CD4-positive, alpha-beta T cell treated with Interleukin-15 for 4 hours (primary cell): ENCODE data around the gene ZNF330.

Experiments
- DNase-seq: peaks from one replicate; pipeline ENCODE4 v3.0.0-alpha.2; 2020; ENCODE audit warnings: low spot score

ZNF330 gene

DNA sequence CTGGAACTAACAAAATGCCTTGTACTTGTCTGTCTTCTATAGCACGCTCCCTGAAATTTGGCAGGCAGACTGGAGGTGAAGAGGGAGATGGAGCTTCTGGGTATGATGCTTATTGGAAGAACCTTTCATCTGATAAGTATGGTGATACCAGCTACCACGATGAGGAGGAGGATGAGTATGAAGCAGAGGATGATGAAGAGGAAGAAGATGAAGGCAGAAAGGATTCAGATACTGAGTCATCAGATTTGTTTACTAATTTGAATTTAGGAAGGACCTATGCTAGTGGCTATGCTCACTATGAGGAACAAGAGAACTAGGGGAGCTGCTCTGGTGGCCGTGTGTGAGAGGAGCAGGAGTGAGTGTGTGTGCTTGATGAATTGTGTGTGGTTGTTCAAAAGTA is 13.0 kb downstream of the ZNF330 start:
- DNase-seq: no peak

DNA sequence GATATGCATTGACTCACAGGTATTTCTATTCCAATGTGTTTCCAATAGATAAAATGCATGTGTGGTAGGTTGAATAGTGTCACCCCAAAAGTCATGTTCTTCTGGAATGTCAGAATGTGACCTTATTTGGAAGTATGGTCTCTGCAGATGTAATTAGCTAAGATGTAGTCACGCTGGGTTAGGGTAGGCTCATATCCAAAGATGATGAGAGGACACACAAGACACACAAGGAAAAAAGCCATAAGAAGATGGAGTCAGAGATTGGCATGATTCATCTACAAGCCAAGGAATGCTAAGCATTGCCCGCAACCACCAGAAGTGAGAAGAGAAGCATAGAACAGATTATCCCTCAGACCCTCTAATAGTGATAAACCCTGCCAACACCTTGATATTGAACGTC is 17.5 kb downstream of the ZNF330 start:
- DNase-seq: no peak

DNA sequence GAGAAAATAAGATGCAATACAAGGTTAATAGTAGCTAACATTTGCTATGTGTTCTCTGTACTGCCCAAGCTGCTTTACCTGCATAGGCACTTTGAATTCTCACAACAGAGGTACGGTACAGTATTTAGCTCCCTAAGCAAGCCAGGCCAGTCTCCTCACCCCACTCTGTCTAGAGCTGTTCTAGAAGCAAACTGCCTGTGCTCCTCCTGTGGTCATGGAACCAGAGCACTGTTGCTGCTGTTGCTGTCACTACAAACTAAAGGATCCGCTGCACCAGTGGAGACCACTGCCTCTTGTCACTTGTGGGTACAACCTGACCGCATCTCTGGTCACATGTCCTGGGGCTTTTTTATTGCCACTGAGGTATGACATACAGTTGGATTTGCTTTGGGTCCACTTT is 19.6 kb downstream of the ZNF330 start:
- DNase-seq: no peak

DNA sequence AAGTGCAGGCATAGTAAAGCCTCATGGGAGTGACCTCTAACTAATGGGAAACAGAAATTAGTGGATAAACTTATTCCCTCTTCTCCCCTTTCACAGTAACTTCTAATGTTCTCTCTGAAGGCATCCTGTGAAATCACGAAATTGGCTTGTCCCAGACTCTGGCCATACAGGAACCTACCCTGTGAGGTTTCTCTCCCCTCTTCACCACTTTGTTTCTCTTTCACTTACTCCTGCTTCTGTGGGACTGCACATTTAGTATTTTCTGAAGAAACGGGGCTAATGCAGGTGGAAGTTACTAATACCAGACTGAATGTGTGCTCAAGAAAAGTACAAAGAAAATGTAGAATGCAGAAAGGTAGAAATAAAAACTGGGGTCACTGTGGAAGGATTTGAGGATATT is 20.0 kb downstream of the ZNF330 start:
- no peak for DNase-seq

DNA sequence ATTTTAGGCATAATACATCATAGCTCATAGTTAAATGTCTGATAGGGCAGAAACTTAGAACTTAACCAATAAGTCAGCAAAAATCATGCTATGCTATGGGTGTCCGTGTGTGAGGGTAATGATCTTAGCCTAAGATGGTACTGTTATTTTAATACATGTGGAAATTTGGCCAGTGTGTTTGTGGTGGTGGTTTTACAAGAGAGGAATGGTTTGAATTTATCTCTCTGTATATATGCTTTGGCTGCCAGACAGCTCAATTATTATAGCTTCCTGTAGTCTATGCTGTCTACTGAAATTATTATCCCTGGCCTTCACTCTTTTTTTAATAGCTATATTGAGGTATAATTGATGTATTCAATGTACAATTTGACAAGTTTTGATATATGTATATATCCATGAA is 21.3 kb downstream of the ZNF330 start:
- DNase-seq: no peak

DNA sequence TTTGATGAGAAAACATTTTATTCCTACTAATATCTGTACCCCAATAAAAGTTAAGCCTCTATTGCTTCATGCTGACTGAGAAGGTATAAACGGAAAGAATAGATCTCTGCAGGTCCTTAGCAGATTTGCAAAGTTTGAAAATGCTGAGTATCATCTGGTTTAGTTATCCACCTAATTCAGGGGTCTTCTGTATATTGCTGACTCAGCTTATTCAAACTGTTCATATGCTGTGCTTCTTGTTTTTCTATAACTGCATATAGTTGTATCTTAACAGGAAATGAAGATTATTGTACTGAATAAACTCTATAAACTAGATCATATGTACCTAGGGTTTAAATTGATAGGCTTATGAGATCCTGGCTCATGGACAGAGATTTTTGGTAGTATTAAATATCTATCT is 23.7 kb downstream of the ZNF330 start:
- DNase-seq: no peak

DNA sequence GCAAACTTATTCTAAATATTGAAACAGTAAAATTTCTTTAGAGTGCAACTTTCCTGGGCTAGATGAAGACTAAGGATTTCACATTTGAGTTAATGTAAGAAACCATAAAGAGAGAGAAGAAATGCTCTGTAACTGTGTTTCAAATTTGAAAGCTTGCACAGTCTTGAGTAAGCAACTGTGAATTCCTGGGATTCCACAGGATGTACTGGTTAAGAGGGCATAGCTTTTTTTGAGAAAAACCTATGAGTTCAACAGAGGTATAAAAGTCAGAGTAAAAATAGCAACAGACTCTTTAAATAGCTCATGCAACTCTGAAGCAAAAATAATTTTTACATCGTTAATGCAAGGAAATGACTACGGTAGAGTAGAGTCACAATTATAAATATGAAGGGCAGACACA is 25.5 kb downstream of the ZNF330 start:
- no peak for DNase-seq

DNA sequence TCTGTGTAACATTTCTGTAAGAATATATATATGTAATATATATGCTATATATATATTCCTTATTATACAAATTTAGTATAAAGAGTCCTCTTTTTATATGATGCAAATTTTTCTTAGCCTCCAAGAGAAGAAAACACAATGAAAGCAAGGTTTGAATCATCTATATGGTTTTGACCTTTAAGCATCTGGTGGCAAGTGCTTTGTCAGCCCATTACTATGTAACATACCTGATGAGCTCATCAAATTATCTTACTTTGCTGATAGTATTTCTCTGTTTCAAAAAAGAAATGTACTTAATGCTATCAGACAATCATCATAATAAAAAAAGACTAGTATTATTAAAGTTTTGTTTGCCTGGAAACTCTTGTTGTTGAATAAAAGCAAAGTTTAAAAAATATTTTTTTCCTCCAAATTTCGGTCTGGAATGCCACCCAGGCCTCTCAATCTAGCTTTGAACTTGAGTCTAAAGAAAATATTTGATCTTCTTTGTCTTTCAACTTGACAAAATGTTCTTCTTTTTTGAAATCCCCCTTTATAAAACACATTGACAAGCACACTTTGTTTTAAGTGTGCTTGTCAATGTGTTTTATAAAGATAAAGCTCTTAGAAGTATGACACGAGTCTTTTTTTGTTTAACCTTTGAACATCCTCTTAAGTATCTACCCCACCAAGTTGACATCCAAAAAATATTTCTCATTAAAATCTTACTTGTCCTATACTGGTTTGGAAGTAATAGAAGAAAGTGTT is 26.2 kb downstream of the ZNF330 start:
- no peak for DNase-seq

DNA sequence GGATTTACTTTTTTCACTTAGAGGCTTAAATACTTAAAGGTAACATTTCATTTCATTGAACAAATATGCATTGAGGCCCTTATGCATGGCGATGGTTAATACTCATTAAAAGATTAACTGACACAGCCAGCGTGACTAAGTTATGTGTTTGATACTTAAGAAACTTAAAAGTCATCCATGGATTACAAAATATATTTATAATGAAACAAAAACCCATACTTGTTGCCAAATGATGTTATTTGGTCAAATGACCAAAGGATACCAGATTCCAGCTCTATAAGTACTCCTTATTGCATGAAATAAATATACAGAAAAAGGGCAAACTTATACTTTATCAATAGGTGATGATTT is 26.7 kb downstream of the ZNF330 start:
- no peak for DNase-seq

DNA sequence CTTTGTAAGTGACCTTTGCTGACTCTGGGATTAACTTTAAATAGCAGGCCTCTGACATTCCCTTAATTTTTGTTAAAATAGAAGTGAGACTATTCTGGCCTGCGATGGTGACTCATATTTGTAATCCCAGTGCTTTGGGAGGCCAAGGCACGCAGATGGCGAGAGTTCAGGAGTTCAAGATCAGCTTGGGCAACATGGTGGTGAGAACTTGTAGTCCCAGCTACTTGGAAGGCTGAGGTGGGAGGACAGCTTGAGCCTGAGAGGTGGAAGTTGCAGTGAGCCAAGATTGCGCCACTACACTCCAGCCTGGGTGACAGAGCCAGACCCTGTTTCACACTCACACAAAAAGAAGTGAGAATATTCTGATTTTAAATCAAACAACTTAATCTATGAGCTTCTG is 27.3 kb downstream of the ZNF330 start:
- DNase-seq: no peak

DNA sequence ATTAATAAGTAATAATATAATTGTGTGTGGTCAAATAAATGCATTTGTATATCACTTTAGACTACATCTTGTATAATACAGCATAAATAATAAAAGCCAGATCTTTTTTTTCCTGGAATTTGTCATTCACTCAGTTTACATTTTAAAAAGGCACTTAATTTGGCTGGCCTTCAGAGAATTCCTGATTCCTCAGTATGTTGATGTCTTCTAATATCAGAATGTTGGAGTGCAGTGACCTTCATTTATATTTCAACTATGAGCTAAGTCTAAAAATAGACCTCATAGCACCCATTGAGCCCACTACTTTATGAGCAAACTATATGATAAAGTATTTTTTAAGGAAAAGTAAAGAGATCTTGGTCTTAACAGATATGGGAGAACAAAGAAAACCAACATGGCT is 27.8 kb downstream of the ZNF330 start:
- no peak for DNase-seq

DNA sequence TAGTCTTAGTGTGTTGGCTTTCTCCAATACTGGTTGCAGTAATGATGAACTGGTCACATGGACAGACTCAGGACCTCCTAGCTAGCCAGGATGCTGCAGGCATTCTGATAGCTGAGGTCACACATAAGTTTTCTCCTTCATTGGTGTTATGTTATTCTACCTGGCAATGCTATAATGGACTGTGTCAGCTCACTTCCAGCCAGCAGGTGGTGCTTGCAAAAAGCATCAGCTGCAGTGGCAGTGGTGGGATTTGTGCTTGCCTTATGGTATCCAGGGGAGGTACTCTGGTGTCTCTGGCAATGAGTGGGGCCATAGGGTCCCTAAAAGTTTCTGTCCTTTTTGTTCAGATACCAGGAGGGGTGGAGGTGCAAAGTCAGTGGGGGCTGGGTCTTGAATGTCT is 33.6 kb downstream of the ZNF330 start:
- DNase-seq: no peak

DNA sequence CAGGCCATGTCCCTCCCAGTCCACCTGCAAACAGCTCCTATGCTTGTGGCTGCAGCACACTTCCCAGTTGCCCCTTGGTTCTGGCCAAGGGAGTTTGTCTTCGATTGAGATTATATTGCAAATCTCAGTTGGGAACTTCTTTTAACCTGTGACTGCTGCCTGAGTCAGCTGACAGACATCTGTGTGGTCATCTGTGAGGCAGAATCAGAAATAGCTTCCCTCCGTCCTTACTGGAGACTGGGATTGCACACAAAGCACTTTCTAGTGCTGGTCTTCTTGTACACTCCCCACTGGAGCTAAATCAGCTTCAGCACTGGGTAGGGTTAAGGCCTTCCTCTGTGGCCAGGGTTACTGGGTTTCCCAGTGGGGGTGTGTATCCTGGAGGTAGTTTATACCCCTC is 34.3 kb downstream of the ZNF330 start:
- no peak for DNase-seq

DNA sequence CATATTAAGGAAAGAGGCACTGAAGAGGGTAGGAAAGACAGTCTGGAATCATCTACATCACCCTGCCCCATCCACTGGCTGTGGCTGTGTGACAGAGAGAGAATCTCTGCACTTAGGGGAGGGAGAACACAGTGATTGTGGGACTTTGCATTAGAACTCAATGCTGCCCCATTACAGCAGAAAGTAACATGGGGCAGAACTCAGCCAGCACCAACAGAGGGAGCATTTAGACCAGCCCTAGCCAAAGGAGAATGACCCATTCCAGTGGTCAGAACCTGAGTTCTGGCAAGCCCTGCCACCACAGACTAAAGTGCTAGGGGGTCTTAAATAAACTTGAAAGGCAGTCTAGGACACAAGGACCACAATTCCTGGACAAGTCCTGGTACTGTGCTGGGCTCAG is 37.9 kb downstream of the ZNF330 start:
- no peak for DNase-seq

DNA sequence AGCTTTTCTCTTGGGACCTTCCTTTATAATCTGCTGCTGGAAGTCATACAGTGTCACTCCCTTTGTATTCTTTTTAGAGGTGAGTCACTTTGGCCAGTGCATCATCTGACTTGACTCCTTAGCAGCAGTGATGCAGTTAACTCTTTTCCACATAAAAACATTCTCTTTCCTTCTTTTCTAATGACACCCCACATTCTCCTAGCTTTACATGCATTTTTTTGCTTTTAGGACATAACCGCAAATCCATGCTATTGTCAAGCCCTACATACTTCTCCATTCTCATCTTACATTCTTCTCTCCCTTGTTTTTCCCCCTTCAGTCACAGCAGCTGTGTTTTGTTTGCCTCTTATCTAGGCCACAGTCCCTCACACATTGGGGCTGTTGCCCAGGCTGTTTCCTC is 55.1 kb downstream of the ZNF330 start:
- no peak for DNase-seq

DNA sequence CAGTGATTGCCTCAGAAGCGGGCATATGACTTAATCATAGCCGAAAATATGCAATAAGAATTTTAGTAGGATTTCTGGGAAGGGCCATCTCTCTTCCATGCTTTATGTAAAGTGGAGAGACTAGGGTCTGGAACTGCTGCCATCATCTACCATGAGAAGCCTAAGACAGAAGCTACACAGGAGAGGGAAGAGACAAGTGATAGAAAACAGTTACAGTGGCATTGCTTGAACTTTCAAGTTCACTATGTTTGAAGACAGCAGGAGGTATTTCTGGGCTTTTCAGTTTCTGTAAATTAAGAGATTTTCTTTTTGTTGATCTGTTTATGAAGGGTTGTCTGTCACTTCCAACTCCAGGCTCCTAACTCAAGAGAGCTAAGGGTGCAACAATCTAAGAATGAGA is 62.5 kb downstream of the ZNF330 start:
- DNase-seq: no peak

DNA sequence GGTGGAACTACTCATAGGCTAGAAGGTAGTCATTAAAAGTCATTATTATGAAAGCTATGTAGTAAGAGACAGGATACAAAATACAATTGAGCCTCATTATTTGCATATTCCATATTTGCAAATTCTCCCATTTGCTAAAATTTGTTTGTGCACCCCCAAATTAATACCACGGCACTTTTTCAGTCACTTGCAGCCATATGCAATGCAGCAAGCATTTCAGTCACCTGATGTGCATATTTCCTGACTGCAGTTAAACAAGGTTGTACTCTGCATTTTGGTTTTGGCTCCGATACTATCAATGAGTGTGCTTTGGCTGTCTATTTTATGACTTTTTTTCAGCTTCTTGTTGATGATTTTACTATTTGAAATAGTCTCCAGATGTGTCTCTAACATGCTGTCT is 62.9 kb downstream of the ZNF330 start:
- no peak for DNase-seq
